Parathyroid adenoma (tissue), 2 donors: ENCODE results near the gene ZNF750.

Experiments
- H2AFZ ChIP-seq: fragments of 300-600 bp; sonication (generic); one replicate; pipeline ENCODE4 v1.7.0; 2017; ENCODE audit warnings: antibody characterized with exemption, mild to moderate bottlenecking
- H3K27ac ChIP-seq: fragments of 300-600 bp; sonication (generic); one replicate; pipeline ENCODE4 v1.7.0; 2017
- H3K27me3 ChIP-seq: fragments of 300-600 bp; sonication (generic); one replicate; pipeline ENCODE4 v1.7.0; 2017; ENCODE audit warnings: low read length; ENCODE audit not compliant: control insufficient read depth, insufficient read depth
- H3K36me3 ChIP-seq: fragments of 300-600 bp; sonication (generic); one replicate; pipeline ENCODE4 v1.7.0; 2017; ENCODE audit warnings: low read length; ENCODE audit not compliant: control insufficient read depth, insufficient read depth
- H3K4me1 ChIP-seq: fragments of 300-600 bp; sonication (generic); one replicate; pipeline ENCODE4 v1.7.0; 2017; ENCODE audit warnings: control low read depth
- H3K4me2 ChIP-seq: fragments of 300-600 bp; sonication (generic); one replicate; pipeline ENCODE4 v1.7.0; 2017; ENCODE audit warnings: low read length
- H3K4me3 ChIP-seq: fragments of 300-600 bp; sonication (generic); one replicate; pipeline ENCODE4 v1.7.0; 2017; ENCODE audit warnings: low read depth, low read length
- H3K79me2 ChIP-seq: fragments of 300-600 bp; sonication (generic); one replicate; pipeline ENCODE4 v1.7.0; 2017; ENCODE audit warnings: control low read depth
- H3K9ac ChIP-seq: fragments of 300-600 bp; sonication (generic); one replicate; pipeline ENCODE4 v1.7.0; 2017; ENCODE audit warnings: mild to moderate bottlenecking
- H3K9me3 ChIP-seq: fragments of 300-600 bp; sonication (generic); one replicate; pipeline ENCODE4 v1.7.0; 2017; ENCODE audit warnings: low read length; ENCODE audit not compliant: control insufficient read depth
- CTCF ChIP-seq: fragments of 300-600 bp; sonication (generic); IDR thresholded peaks from one replicate; pipeline ENCODE4 v1.7.0; 2017; ENCODE audit warnings: antibody characterized with exemption, mild to moderate bottlenecking
- donor health status: primary hyperparathyroidism.

The ZNF750 gene

GRCh38 chr17:82870541-82870940 lies 30.7 kb upstream of the ZNF750 start:
- H3K79me2 ChIP-seq, result peaks cover 31% of the 10 kb centered on the region
- H2AFZ ChIP-seq, result no peak overlapping the region
- H3K9ac ChIP-seq, result no peak overlapping the region
- no peaks in the 10 kb centered on the region for H3K4me1 ChIP-seq
- no peaks in the 10 kb centered on the region for H3K27me3 ChIP-seq
- no peak overlapping the region for H3K27ac ChIP-seq
- H3K36me3 ChIP-seq, result no peaks in the 10 kb centered on the region
- no peak overlapping the region for H3K4me2 ChIP-seq
- no peak for TF ChIP-seq CTCF
- no peaks in the 10 kb centered on the region for H3K9me3 ChIP-seq
- H3K4me3 ChIP-seq, result no peak overlapping the region

- no peaks in the 10 kb centered on the region for H3K4me1 ChIP-seq
- peaks cover 33% of the 10 kb centered on the region for H3K79me2 ChIP-seq
- H3K27me3 ChIP-seq, result no peaks in the 10 kb centered on the region
- no peak overlapping the region for H3K27ac ChIP-seq
- H3K4me3 ChIP-seq, result no peak overlapping the region
- H3K36me3 ChIP-seq, result no peaks in the 10 kb centered on the region
- TF ChIP-seq CTCF, result no peak
- no peak overlapping the region for H2AFZ ChIP-seq
- no peaks in the 10 kb centered on the region for H3K9me3 ChIP-seq
- H3K9ac ChIP-seq, result no peak overlapping the region
- H3K4me2 ChIP-seq, result no peak overlapping the region
Measured at GRCh38 chr17:82870091-82870491, 30.3 kb upstream of the ZNF750 start.

GRCh38 chr17:82869536-82869935 lies 29.7 kb upstream of the ZNF750 start:
- Histone ChIP-seq H3K9ac (no peak overlapping the region), H3K79me2 (peaks cover 33% of the 10 kb centered on the region), H3K9me3 (no peaks in the 10 kb centered on the region), H3K27ac (no peak overlapping the region), H3K4me2 (no peak overlapping the region), H3K36me3 (no peaks in the 10 kb centered on the region), H3K4me3 (no peak overlapping the region), H2AFZ (no peak overlapping the region), H3K27me3 (no peaks in the 10 kb centered on the region), H3K4me1 (no peaks in the 10 kb centered on the region)
- no peak for TF ChIP-seq CTCF

DNA sequence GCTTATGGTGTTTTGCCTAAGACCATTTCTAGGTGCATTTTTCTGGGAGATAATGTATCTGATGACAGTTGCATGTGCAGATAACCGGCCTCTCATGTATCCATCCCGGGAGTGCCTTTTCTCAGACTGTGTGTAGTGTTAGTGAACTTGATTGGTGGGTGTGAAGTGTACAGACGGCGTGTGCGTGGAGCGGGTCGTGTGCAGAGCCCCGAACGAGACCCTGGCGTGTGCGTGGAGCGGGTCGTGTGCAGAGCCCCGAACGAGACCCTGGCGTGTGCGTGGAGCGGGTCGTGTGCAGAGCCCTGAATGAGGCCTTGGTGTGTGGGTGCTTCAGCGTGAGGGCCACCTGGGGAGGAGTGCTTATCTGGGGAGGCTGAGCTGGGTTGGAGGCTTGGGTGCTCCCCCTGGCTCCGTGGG lies 28.9 kb upstream of the ZNF750 start:
- H3K4me2 ChIP-seq, result no peak overlapping the region
- TF ChIP-seq CTCF, result no peak
- no peak overlapping the region for H3K27ac ChIP-seq
- H3K4me3 ChIP-seq, result no peak overlapping the region
- H3K79me2 ChIP-seq, result peaks cover 33% of the 10 kb centered on the region
- H3K27me3 ChIP-seq, result no peaks in the 10 kb centered on the region
- H2AFZ ChIP-seq, result no peak overlapping the region
- no peaks in the 10 kb centered on the region for H3K9me3 ChIP-seq
- H3K36me3 ChIP-seq, result no peaks in the 10 kb centered on the region
- no peak overlapping the region for H3K9ac ChIP-seq
- H3K4me1 ChIP-seq, result peaks cover 4% of the 10 kb centered on the region

DNA sequence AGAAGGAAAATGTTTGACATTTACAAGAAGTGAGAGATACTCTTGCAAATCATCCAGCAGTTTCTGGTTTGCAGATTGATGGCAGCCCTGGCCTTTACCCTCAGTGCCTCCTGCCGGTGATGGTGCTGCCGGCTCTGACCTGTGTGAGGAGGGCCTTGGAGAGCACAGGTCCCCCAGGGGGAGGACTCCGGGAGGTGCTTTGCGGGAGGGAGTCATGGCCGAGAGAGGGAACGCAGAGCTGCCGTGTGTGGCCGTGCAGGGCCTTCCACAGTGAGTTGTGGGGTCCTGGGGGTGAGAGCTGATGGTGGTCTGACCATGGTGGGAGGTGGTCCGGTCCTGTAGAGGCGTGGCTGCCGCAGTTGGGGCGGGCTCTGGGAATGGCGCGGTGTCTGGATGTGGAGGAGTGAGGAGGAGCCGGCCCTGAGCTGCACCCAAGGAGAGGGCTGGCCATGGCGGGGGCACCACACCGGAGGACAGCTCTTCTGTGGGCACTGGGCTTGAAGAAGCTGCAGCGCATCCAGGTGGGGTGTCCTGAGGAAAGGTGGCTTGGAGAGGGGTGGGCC lies 28.0 kb upstream of the ZNF750 start:
- no peaks in the 10 kb centered on the region for H3K36me3 ChIP-seq
- no peak overlapping the region for H3K9ac ChIP-seq
- H3K4me3 ChIP-seq, result no peak overlapping the region
- H3K4me1 ChIP-seq, result peaks cover 4% of the 10 kb centered on the region
- peaks cover 29% of the 10 kb centered on the region for H3K79me2 ChIP-seq
- H3K9me3 ChIP-seq, result no peaks in the 10 kb centered on the region
- H3K27me3 ChIP-seq, result no peaks in the 10 kb centered on the region
- H3K4me2 ChIP-seq, result no peak overlapping the region
- H3K27ac ChIP-seq, result no peak overlapping the region
- no peak overlapping the region for H2AFZ ChIP-seq
- TF ChIP-seq CTCF, result no peak
